ENCODE data around the gene DGKH.

DGKH gene

GRCh38 chr13:42277618-42278276 is 229.3 kb downstream of the DGKH start:
- DNase-seq (ENCODE audit: low spot score) = no peak

GRCh38 chr13:42279080-42279479 is 230.6 kb downstream of the DGKH start:
- DNase-seq (ENCODE audit: low spot score) = no peak

- DNase-seq (ENCODE audit: low spot score) = no peak
Observed at GRCh38 chr13:42279986-42280385, 231.5 kb downstream of the DGKH start.

- no peak for DNase-seq (ENCODE audit: low spot score)
Observed at GRCh38 chr13:42280537-42280936, 232.1 kb downstream of the DGKH start.

- peak; percentile 14 for DNase-seq (ENCODE audit: low spot score)
Observed at GRCh38 chr13:42283574-42283973, 235.1 kb downstream of the DGKH start.

- no peak for DNase-seq (ENCODE audit: low spot score)
Observed at GRCh38 chr13:42284068-42284467, 235.6 kb downstream of the DGKH start.
